ENCODE results near the gene P2RY14. TPM values are rescaled to one million over a fixed set of nuclear protein-coding genes. Genes with fewer than 3 reads are reported as not detected.

The P2RY14 gene
- total and polyA plus RNA-seq, 2 experiments from 2014 or later: 0.95 TPM; not detected in 1

- Mint-ChIP-seq H3K4me1 (peaks cover 29% of the 10 kb centered on the region), H3K27ac (no peak overlapping the region), H3K4me3 (no peak overlapping the region), H3K36me3 (ENCODE audit: low read depth) (peaks cover 4% of the 10 kb centered on the region; the same call in 1 of the 3 replicates), H3K27me3 (ENCODE audit: insufficient read depth, low read depth, poor library complexity) (no peaks in the 10 kb centered on the region), H3K9me3 (no peaks in the 10 kb centered on the region)
- Histone ChIP-seq H3K4me1 (ENCODE audit: insufficient read depth) (peaks cover 27% of the 10 kb centered on the region), H3K79me2 (replicated peaks; ENCODE audit: insufficient read depth) (no peaks in the 10 kb centered on the region), H3K36me3 (ENCODE audit: insufficient read depth) (no peaks in the 10 kb centered on the region), H3K27me3 (ENCODE audit: insufficient read depth) (no peaks in the 10 kb centered on the region), H3K27ac (ENCODE audit: low read depth) (no peak overlapping the region), H3K9me2 (ENCODE audit: insufficient read depth) (peaks cover 3% of the 10 kb centered on the region; the same call in 1 of the 2 replicates), H2AFZ (no peak overlapping the region), H4K20me1 (replicated peaks; ENCODE audit: insufficient read depth) (no peaks in the 10 kb centered on the region), H3K4me3 (no peak overlapping the region), H3F3A (replicated peaks; ENCODE audit: low read depth) (no peaks in the 10 kb centered on the region), H3K4me2 (no peak overlapping the region)
- TF ChIP-seq NANOG (IDR thresholded peaks at IDR 0.05; ENCODE audit: borderline replicate concordance) (no peak), REST (IDR thresholded peaks at IDR 0.05; ENCODE audit: unreplicated experiment) (no peak), EZH2 (IDR thresholded peaks at IDR 0.05; ENCODE audit: low read depth, unreplicated experiment) (no peak), JUNB (IDR thresholded peaks at IDR 0.05; ENCODE audit: unreplicated experiment) (no peak), ZNF114 (CRISPR knock-in tag; IDR thresholded peaks at IDR 0.05) (no peak), CTCF (conservative IDR thresholded peaks at IDR 0.05; ENCODE audit: low read depth in 2 of 2) (no peak), STAT1 (IDR thresholded peaks at IDR 0.05; ENCODE audit: unreplicated experiment) (no peak), ETS1 (IDR thresholded peaks at IDR 0.05) (no peak)
- no peak for ATAC-seq
- DNase-seq (ENCODE audit: low spot score): no peak
These were observed 41.8 kb upstream of the P2RY14 start for GRCh38 chr3:151320131-151320530.

- H3K27me3 ChIP-seq (ENCODE audit: insufficient read depth): no peaks in the 10 kb centered on the region
- H3K79me2 ChIP-seq (replicated peaks; ENCODE audit: insufficient read depth): no peaks in the 10 kb centered on the region
- H3F3A ChIP-seq (replicated peaks; ENCODE audit: low read depth): no peaks in the 10 kb centered on the region
- no peaks in the 10 kb centered on the region for H3K9me3 Mint-ChIP-seq
- no peak overlapping the region for H3K27ac Mint-ChIP-seq
- H3K27me3 Mint-ChIP-seq (ENCODE audit: insufficient read depth, low read depth, poor library complexity): no peaks in the 10 kb centered on the region
- no peaks in the 10 kb centered on the region for H3K36me3 ChIP-seq (ENCODE audit: insufficient read depth)
- no peak overlapping the region for H3K4me3 Mint-ChIP-seq
- ATAC-seq (no peak), DNase-seq (ENCODE audit: low spot score) (no peak)
- peaks cover 3% of the 10 kb centered on the region; the same call in 1 of the 2 replicates for H3K9me2 ChIP-seq (ENCODE audit: insufficient read depth)
- H3K4me1 Mint-ChIP-seq: peaks cover 33% of the 10 kb centered on the region
- H3K4me2 ChIP-seq: no peak overlapping the region
- peaks cover 32% of the 10 kb centered on the region for H3K4me1 ChIP-seq (ENCODE audit: insufficient read depth)
- peaks cover 4% of the 10 kb centered on the region; the same call in 1 of the 3 replicates for H3K36me3 Mint-ChIP-seq (ENCODE audit: low read depth)
- H2AFZ ChIP-seq: no peak overlapping the region
- H3K27ac ChIP-seq (ENCODE audit: low read depth): no peak overlapping the region
- TF ChIP-seq STAT1 (IDR thresholded peaks at IDR 0.05; ENCODE audit: unreplicated experiment): no peak
- no peak overlapping the region for H3K4me3 ChIP-seq
- no peaks in the 10 kb centered on the region for H4K20me1 ChIP-seq (replicated peaks; ENCODE audit: insufficient read depth)
These were observed 41.3 kb upstream of the P2RY14 start for GRCh38 chr3:151319628-151320027.
